DMS153 (cell line): ENCODE results near the gene LPAR4.
"Not testable (repeated sequence)": the region's sequence is repeated elsewhere in the genome, so short reads cannot be mapped to it uniquely, and the experiment has no call there.

Source experiments
- DNase-seq: peaks from one replicate; lab custom pipeline; 2025; lab: John Stamatoyannopoulos, UW

LPAR4 gene, protein sequence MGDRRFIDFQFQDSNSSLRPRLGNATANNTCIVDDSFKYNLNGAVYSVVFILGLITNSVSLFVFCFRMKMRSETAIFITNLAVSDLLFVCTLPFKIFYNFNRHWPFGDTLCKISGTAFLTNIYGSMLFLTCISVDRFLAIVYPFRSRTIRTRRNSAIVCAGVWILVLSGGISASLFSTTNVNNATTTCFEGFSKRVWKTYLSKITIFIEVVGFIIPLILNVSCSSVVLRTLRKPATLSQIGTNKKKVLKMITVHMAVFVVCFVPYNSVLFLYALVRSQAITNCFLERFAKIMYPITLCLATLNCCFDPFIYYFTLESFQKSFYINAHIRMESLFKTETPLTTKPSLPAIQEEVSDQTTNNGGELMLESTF

DNA sequence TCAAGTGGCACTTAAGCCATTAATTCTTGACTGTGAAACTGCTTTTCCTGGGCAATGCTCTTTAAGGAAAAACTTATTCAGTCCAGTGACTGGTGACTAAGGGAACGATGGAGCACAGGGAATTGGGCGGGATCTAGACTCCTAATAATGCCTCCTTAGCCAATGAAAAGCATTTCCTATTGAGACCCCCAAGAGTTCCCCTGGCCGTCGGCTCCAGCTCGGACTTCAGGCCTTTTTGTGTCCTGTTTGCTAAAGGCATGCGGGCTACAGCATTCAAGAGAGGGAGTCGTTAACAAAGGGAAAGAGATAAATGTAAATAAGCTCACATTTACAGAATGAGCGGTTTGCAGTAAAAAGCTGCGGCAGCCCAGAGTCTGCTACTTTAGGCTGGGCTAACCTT is at the start of gene LPAR4:
TSS of gene LPAR4 (plus strand) at position 232 of the 400 bp plus-strand sequence. CDS start 7,150 bp downstream, outside the sequence.
- DNase-seq = no peak

DNA sequence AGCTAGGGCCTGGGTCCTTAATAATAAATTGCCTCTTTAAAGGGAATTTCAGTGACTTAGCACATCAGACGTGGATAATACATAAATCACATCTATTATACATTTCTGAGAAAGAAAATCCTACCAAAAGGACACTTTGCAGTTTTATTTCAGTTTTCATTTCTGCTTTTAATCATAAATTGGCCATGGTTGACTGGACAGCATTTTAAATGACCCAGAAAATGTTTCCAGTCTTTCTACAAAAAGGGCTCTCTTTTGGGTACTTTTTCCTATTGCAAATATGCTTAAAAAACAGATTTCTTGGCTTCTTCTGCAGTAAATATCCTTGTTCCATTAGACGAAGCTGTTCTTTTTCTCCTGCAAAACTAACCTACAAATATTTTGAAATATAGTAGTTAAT is 41.4 kb upstream of the LPAR4 start:
- no peak for DNase-seq

DNA sequence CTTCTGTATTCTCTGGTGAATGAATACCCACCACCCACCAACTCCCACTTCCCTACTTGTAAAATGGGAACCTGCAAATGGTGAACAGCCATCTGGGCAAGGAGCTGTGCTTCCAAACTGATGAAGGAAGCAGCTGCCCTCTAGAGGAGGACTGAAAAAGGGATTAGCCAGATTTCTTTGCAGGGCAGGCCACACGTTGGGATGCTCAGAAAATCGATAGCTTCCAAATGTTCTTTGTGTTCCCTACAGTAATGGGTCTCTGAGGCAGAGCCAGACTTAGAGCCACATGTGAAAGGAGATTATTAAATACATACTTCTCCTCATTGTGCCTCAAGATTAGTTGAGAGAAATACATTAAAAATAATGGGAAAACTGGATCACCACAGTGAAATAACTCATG is 39.3 kb upstream of the LPAR4 start:
- no peak for DNase-seq

DNA sequence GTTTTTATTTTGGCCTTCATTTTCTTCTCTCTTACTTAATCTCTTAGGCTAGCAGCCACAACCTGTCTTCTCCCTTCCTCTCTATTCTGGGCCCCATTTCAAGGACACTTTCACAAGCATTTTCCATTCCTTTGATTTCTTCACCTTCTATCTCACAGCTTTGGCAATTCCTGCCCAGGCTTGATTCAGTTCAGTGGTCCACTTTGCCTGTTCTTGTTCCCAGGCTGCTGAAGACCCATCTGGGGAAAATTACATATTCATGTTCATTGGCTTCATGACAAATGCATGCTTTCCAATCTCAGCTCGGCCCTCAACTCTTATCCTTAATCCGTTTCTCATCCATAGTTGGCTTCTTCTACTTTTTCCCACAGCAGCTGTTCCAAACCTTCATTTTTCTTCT is 38.7 kb upstream of the LPAR4 start:
- DNase-seq = no peak

DNA sequence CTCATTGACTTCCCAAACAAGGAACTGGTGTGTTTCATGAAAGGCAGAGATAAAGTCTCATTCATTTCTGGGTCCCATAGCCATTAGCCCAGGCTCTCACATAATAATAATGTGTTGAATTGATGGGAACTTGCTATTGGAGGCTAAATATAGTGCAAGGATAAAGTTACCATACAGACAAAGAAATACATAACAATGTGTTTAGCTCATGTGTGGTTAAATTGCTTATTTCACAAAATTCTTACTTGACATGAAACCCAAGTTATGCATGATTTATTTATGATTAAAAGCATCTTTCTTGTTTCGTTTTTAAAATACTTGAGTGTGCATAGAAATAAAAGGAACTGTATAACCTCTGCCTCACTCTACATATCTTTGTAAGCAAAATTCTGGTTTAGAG is 37.3 kb upstream of the LPAR4 start:
- DNase-seq = no peak

DNA sequence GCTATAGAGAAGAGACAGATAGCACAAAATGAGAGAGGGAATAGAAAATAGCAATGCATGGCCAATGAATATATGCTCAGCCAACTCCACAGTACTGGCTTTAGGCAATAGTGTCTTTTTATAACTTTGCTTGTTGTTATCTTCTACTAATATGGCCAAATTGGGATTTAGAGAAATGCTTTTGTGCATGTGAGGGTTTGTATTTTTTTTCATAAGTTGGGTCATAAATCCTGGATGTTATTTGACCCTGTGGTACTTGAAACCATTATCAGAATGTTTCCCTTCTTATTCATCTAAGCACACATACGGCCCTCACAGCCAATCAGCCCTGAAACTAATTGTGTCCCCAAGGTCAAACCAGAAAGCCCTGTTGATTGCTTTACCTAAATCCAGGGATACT is 35.2 kb upstream of the LPAR4 start:
- DNase-seq = no peak

DNA sequence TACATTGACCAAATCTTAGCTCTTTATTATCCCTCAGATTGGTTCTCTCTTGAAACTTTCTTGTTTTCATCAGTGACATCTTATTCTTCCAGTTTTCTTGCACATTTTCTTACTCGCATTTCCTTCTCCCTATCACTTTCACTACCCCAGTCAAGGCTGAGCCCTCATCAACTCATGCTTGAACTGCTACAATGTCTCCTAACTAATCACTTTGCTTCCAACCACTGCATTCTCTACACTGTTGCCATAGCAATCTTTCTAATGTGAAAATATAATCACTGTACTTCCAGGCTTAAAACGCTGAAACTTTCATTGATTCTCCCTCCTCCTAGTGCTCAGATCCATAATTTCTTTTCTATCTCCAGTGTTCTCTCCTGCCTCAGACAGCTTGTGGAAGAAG is 22.2 kb upstream of the LPAR4 start:
- DNase-seq = no peak

DNA sequence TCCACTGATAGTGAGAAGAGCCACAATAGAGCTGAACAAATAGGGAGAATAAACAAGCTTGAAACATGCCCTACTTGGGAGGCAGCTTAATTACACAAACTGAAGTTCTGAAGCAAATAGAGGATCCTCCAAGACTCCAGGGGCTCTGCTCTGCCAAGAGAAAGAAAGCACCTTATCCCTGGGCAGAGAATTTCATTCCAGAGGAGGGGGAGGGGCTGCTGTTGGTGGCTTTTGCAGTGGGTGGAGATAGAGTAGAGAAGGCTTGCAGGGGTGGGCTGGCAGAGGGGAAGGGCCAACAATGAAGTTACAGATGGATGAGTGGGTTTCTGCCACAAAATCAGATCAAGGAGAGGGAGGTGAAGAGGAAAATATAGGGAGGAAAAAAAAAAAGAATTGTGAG is 1.0 kb upstream of the LPAR4 start:
- DNase-seq = no peak

DNA sequence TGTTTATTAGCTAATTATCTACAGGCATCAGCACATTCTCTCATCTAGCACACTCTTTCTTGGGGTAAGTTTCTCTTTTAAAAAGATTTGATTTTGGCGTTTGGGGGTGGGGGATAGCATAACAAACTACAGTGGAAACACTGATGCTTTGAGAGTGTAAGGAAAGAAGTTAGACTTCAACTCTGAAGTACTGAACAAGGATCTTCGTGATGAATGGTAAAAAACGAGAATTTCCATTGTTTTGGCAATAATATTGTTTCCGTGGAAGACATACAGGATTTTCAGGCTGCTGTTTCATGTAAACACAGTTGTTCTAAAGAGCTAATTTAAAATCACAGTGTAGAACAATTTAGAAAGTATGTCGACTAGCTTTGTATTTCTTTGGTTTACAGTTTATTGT is 451 bp downstream of the LPAR4 start:
- no peak for DNase-seq

DNA sequence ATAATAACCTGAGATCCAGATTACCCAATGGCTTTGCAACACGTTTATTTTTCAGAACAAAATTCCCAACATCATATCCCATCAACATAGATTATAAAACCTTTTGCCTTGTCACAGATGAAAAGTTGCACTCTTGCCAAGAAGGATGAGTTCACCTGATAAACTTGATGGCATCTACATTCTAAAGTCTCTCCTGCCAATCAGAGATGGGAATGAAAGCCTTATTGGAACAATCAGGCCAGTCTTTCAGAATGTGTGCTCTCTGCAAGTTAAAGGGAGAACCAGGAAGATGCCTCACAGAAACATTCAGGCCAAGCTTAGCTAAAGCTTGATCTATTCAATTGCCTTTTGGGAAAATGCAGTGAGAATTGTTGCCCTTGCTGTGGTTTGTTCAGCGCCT is 1.3 kb downstream of the LPAR4 start:
- DNase-seq = no peak

DNA sequence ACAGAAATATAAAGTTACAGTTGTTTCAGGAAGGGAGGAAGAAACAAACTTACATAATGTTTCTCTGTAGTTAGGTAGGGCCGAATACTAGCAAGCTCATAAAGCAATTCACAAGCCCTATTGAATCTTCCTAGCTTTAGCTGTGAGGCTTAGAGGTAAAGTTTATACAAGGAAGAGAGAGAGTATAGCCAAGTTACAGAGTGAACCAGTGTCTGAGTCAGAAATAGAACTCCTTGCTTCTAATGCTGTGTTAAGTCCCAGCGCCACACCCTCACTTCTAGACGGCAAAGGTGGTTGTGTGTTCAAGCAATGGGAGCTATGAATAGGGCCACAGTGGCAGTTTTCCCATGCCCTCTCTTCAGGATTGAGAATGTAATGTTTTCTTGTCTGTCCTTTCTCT is 6.1 kb downstream of the LPAR4 start:
- no peak for DNase-seq

DNA sequence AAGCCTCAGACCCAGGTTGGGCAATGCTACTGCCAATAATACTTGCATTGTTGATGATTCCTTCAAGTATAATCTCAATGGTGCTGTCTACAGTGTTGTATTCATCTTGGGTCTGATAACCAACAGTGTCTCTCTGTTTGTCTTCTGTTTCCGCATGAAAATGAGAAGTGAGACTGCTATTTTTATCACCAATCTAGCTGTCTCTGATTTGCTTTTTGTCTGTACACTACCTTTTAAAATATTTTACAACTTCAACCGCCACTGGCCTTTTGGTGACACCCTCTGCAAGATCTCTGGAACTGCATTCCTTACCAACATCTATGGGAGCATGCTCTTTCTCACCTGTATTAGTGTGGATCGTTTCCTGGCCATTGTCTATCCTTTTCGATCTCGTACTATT is 7.4 kb downstream of the LPAR4 start:
- DNase-seq = no peak

DNA sequence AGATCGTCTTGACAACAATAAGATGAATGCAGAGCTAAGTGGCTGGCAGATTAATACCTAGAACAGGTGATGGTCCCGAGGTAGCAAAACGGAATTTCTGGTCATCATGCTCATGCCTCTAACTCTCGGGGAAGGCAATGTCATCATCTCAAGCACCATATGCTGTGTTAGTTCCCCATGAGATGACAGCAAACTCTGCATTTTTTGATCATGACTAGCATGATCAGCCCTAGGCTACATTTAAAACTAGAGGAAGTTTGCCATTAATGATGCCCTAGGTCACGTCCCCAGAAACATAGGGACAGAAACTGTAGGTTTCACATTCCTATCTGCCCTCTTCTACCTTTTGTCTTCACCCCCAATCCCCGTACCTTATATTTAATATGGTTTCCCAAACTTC is 11.6 kb downstream of the LPAR4 start:
- no peak for DNase-seq

DNA sequence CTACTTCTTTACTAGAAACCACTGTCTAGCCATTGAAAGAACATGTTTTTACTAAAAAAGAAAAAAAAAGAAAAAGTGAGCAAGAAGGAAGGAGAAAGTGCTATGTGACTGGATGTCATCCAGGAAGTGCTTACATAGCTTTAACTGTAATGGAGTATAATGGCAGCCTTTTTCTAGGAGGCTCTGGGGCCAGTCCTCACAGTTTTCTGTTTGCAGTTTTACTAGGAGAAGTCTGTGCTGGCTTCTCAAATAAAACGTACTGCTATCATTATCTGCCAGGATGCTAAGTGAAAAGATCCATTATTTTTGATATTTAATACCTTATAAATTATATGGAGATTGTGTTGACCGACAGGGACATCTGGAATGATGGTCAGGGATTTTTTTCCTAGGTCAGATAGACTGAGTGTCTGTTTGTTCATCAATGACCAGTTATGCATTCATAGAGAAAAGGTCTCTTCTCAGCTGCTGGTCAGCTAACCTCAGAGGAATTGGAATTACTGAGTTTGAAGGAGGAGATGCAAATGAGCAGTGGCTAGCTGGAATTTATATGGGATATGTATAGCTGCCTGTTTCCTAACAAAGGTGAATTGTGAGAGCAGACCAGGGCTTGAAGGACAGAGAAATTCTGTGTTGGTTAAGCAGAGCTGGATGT is 21.7 kb downstream of the LPAR4 start:
- DNase-seq = no peak

DNA sequence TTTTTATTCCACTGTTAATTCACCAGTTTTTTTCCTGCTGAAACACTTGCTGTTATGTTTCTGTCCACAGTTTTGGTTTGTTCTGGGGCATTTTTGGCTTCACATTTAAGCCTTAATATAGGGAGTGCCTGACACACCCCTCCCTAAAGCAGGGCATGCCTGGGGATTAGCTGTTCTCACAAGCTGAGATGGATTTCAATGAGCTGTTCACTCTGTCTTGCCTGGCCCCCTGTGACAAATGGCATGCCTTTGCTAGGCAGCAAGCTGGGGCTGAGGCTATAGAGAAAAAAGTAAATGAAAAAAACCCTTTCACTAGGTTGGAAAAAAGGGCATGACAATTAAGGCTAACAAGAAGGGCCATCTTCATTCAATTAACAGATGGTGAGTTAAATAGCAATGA is 22.4 kb downstream of the LPAR4 start:
- no peak for DNase-seq

DNA sequence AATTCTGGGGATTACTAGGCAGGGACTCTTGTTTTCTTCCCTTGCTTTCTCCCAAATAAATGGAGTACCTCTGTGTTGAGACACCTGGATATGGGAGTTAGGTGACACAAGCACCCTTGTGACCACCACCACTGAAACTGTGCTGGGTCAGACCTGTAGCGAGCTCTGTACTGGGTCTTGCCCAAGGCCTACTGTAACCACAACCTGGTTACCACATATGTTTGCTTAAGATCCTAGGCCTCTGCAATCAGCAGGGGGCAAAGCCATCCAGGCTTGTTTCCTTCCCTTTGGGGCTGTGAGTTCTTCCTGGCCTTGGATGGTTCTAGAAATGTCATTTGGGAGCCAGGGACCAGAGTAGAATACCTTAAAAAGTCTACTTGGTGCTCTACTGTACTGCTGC is 49.4 kb downstream of the LPAR4 start:
- no peak for DNase-seq

DNA sequence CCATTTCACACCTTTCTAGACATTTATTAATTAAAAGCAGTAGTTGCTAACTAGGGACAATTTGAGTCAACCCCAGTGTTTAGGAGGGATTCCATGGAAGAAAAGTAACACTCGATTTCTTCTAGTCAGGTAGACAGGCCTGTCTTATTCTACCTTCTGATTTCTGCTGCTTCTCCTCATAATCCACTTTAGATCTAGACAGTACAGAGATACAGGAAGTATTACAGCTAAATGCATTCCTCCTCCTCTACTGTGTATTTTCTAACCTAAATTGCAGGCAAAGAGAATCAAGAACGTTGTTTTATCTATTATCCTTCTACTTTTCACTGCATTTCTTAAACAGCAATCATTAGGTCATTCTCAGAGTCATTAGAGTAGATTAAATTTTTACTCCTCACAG is 52.6 kb downstream of the LPAR4 start:
- DNase-seq = no peak

DNA sequence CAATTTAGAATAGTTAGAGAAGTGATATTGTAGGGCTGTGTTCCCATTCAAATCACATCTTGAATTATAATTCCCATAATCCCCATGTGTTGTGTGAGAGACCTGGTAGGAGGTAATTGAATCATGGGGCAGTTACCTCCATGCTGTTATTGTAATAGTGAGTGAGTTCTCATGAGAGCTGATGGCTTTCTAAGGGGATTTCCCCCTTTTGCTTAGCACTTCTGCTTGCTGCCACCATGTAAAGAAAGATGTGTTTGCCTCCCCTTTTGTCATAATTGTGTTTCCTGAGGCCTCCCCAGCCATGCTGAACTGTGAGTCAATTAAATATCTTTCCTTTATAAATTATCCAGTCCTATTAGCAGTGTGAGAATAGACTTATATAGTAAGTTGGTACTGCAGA is 53.2 kb downstream of the LPAR4 start:
- no peak for DNase-seq

DNA sequence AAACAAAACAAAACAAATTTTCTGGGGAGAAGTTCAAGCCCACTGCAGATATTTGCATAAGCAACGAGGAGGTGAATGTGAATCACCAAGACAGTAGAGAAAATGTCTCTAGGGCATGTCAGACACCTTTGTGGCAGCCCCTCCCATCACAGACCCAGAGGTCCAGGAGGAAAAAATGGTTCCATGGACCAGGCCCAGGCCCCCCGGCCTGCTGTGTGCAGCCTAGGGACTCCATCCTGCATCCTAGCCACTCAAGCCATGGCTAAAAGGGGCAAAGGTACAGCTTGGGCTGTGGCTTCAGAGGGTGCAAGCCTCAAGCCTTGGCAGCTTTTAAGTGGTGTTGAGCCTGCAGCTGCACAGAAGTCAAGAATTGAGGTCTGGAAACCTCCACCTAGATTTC is 54.0 kb downstream of the LPAR4 start:
- DNase-seq = no peak

DNA sequence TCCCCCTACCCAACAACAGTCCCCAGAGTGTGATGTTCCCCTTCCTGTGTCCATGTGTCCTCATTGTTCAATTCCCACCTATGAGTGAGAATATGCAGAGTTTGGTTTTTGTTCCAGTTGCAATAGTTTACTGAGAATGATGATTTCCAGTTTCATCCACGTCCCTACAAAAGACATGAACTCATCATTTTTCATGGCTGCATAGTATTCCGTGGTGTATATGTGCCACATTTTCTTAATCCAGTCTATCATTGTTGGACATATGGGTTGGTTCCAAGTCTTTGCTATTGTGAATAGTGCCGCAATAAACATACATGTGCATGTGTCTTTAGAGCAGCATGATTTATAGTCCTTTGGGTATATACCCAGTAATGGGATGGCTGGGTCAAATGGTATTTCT is 55.0 kb downstream of the LPAR4 start:
- not testable (repeated sequence) for DNase-seq
